Activated naive CD4-positive, alpha-beta T cell treated with anti-CD3 and anti-CD28 coated beads, Interleukin-2, amount 10 ng/mL, durations not matched to agents 7 days and 5 days (primary cell): ENCODE measurements around the gene NRCAM.

Source experiments
- CTCF ChIA-PET: fragments of 350-600 bp; sonication (Branson Sonifier 250); formaldehyde crosslinking; loops from one replicate; lab custom pipeline; 2021; ENCODE audit warnings: antibody characterized with exemption; lab: Charles Lee
- DNase-seq: peaks from one replicate; pipeline ENCODE4 v3.0.0-alpha.2; 2020
- H3K27ac Mint-ChIP-seq: one replicate; pipeline ENCODE4 v1.8.0; 2021; ENCODE audit warnings: mild to moderate bottlenecking, moderate library complexity, mixed read lengths
- H3K27me3 Mint-ChIP-seq: one replicate; pipeline ENCODE4 v1.8.0; 2021; ENCODE audit warnings: mild to moderate bottlenecking, mixed read lengths
- H3K36me3 Mint-ChIP-seq: one replicate; pipeline ENCODE4 v1.8.0; 2021; ENCODE audit warnings: mixed read lengths
- H3K4me1 Mint-ChIP-seq: one replicate; pipeline ENCODE4 v1.8.0; 2021; ENCODE audit warnings: mixed read lengths
- H3K4me3 Mint-ChIP-seq: one replicate; pipeline ENCODE4 v1.8.0; 2021; ENCODE audit warnings: mild to moderate bottlenecking, moderate library complexity, mixed read lengths
- H3K9me3 Mint-ChIP-seq: one replicate; pipeline ENCODE4 v1.8.0; 2021; ENCODE audit warnings: mixed read lengths

NRCAM gene

GRCh38 chr7:108380517-108380916 is 75.7 kb downstream of the NRCAM start:
- Mint-ChIP-seq H3K27me3 (peaks cover 5% of the 10 kb centered on the region), H3K9me3 (no peaks in the 10 kb centered on the region), H3K27ac (no peak overlapping the region), H3K4me3 (no peak overlapping the region), H3K4me1 (no peaks in the 10 kb centered on the region), H3K36me3 (no peaks in the 10 kb centered on the region)
- DNase-seq: no peak
- CTCF ChIA-PET: no interaction called here

GRCh38 chr7:108376206-108376605 is 80.0 kb downstream of the NRCAM start:
- no peaks in the 10 kb centered on the region for H3K9me3 Mint-ChIP-seq
- no peaks in the 10 kb centered on the region for H3K36me3 Mint-ChIP-seq
- CTCF ChIA-PET: no interaction called here
- H3K27ac Mint-ChIP-seq: no peak overlapping the region
- peaks cover 5% of the 10 kb centered on the region for H3K27me3 Mint-ChIP-seq
- H3K4me3 Mint-ChIP-seq: no peak overlapping the region
- DNase-seq: no peak
- no peaks in the 10 kb centered on the region for H3K4me1 Mint-ChIP-seq

GRCh38 chr7:108375668-108376067 is 80.6 kb downstream of the NRCAM start:
- no peaks in the 10 kb centered on the region for H3K4me1 Mint-ChIP-seq
- peaks cover 5% of the 10 kb centered on the region for H3K27me3 Mint-ChIP-seq
- CTCF ChIA-PET: interaction anchor here (1.2 kb wide), 1 partner anchor 8 kb away, joined by 3 read pairs; no protein-coding TSS in a partner anchor

DNA sequence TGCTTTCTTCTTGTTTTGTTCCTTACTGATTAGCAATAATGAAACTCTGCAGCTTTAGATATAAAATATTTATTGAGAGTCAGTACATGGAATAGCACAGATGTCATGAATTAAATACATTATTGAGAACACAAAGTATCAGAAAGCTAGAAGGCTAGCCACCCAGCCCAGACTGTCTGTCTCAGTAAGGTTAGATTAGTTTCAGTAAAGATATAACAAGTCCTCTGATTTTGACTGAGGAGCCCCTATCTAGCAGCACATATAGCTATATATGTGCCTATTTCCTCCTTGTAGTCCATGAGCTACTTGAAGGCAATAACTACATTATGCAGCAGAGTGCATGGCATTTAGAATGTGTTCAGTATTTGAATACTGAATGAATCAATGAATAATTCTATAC is 81.3 kb downstream of the NRCAM start:
- Mint-ChIP-seq H3K4me3 (no peak overlapping the region), H3K27ac (no peak overlapping the region), H3K4me1 (no peaks in the 10 kb centered on the region), H3K9me3 (no peaks in the 10 kb centered on the region), H3K36me3 (no peaks in the 10 kb centered on the region), H3K27me3 (peaks cover 5% of the 10 kb centered on the region)
- DNase-seq: no peak
- CTCF ChIA-PET: interaction anchor here (1.2 kb wide), 1 partner anchor 9 kb away, joined by 3 read pairs; no protein-coding TSS in a partner anchor

More at GRCh38 chr7:108375668-108376067, 80.6 kb downstream of the NRCAM start:
- Mint-ChIP-seq H3K9me3 (no peaks in the 10 kb centered on the region), H3K36me3 (no peaks in the 10 kb centered on the region), H3K4me3 (no peak overlapping the region), H3K27ac (no peak overlapping the region)
- no peak for DNase-seq

GRCh38 chr7:108372618-108373017 is 83.6 kb downstream of the NRCAM start:
- H3K4me3 Mint-ChIP-seq: no peak overlapping the region
- H3K4me1 Mint-ChIP-seq: no peaks in the 10 kb centered on the region
- H3K36me3 Mint-ChIP-seq: no peaks in the 10 kb centered on the region
- H3K27me3 Mint-ChIP-seq: peaks cover 5% of the 10 kb centered on the region
- no peaks in the 10 kb centered on the region for H3K9me3 Mint-ChIP-seq
- no peak for DNase-seq
- CTCF ChIA-PET: no interaction called here
- no peak overlapping the region for H3K27ac Mint-ChIP-seq

- Mint-ChIP-seq H3K27me3 (no peaks in the 10 kb centered on the region), H3K4me1 (no peaks in the 10 kb centered on the region), H3K27ac (no peak overlapping the region), H3K9me3 (no peaks in the 10 kb centered on the region), H3K36me3 (no peaks in the 10 kb centered on the region), H3K4me3 (no peak overlapping the region)
- DNase-seq: no peak
- CTCF ChIA-PET: no interaction called here
These were observed 85.6 kb downstream of the NRCAM start for GRCh38 chr7:108370616-108371015.

- H3K27ac Mint-ChIP-seq: no peak overlapping the region
- CTCF ChIA-PET: no interaction called here
- H3K4me1 Mint-ChIP-seq: no peaks in the 10 kb centered on the region
- H3K36me3 Mint-ChIP-seq: no peaks in the 10 kb centered on the region
- no peak overlapping the region for H3K4me3 Mint-ChIP-seq
- no peak for DNase-seq
- no peaks in the 10 kb centered on the region for H3K27me3 Mint-ChIP-seq
- no peaks in the 10 kb centered on the region for H3K9me3 Mint-ChIP-seq
These were observed 87.8 kb downstream of the NRCAM start for GRCh38 chr7:108368466-108368865.

DNA sequence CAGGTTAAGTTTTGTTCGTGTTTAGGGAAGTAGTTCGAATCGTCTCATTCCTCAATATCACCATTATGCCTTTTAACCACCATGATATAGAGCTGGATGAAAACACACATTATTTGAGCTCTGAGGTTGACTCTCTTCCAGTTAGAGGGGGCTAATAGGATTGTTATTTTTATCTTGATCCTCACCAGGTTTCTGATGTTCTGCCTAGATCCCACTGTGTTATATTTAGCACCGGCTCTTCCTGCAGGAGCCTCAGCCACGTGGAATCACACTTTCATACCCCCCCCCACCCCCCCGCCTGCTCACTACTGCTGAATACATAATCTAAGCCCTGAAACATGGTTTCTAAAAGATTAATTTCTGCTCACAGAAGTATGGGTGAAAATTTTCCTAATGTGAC is 88.3 kb downstream of the NRCAM start:
- no peaks in the 10 kb centered on the region for H3K9me3 Mint-ChIP-seq
- H3K36me3 Mint-ChIP-seq: no peaks in the 10 kb centered on the region
- H3K27me3 Mint-ChIP-seq: no peaks in the 10 kb centered on the region
- no peak overlapping the region for H3K27ac Mint-ChIP-seq
- DNase-seq: no peak
- H3K4me3 Mint-ChIP-seq: no peak overlapping the region
- H3K4me1 Mint-ChIP-seq: no peaks in the 10 kb centered on the region
- CTCF ChIA-PET: no interaction called here

DNA sequence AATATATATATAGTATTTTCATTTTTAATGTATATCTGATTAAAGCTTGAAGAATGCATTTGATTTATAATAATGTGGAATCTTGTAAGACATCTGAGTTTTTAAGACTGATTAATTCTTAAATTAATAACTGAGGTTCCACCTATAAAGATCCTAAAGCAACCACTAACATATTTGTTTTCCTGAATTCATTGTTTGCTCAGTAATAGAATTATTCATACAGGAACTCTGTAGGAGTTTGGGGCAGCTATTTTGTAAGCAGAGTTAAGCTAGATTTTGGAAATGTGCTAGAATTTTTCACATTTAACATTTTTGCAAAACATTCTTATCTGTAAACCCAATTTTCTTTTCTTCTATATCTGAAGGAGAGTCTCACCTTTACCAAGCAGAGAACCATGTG is 88.9 kb downstream of the NRCAM start:
- CTCF ChIA-PET: no interaction called here
- no peak overlapping the region for H3K4me3 Mint-ChIP-seq
- no peaks in the 10 kb centered on the region for H3K9me3 Mint-ChIP-seq
- no peaks in the 10 kb centered on the region for H3K36me3 Mint-ChIP-seq
- H3K27ac Mint-ChIP-seq: no peak overlapping the region
- DNase-seq: no peak
- H3K27me3 Mint-ChIP-seq: no peaks in the 10 kb centered on the region
- H3K4me1 Mint-ChIP-seq: no peaks in the 10 kb centered on the region

- H3K27ac Mint-ChIP-seq: no peak overlapping the region
- H3K27me3 Mint-ChIP-seq: no peaks in the 10 kb centered on the region
- H3K4me1 Mint-ChIP-seq: no peaks in the 10 kb centered on the region
- H3K36me3 Mint-ChIP-seq: no peaks in the 10 kb centered on the region
- CTCF ChIA-PET: no interaction called here
- no peak for DNase-seq
- no peaks in the 10 kb centered on the region for H3K9me3 Mint-ChIP-seq
- H3K4me3 Mint-ChIP-seq: no peak overlapping the region
These were observed 92.6 kb downstream of the NRCAM start for GRCh38 chr7:108363659-108364058.

DNA sequence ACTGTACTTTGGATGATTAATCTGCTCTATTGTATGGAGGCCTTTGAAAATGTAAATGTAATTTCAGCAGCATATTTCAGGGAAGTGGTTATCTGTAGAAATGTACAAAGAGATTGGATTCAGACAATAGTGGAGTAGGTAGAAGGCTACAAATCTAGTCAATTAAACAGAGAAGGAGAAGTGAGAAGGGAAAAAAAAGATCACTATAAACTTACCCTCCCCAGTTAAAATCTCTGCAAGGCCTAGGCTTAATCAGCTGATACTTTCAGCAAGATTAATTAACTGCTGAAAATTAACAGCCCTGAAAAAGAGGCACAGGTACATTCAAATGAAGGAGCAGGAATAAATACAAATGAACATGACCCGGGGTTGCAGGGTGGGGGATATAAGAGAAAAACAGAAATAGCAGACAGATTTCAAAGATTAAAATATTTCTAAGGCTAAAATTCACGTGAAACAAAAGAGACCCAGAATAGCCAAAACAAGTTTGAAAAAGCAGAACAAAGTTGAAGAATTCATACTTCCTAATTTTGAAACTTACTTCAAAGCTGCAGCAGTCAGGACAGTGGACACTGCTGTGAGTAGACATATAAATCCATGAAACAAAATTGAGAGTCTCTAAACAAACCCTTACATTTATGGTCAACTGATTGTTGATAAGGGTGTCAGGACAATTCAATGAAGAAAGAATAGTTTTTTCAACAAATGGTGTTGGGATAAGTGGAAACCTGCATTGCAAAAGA is 96.0 kb downstream of the NRCAM start:
- DNase-seq: no peak
- no peaks in the 10 kb centered on the region for H3K36me3 Mint-ChIP-seq
- H3K9me3 Mint-ChIP-seq: no peaks in the 10 kb centered on the region
- H3K4me3 Mint-ChIP-seq: no peak overlapping the region
- CTCF ChIA-PET: no interaction called here
- no peaks in the 10 kb centered on the region for H3K4me1 Mint-ChIP-seq
- H3K27ac Mint-ChIP-seq: no peak overlapping the region
- H3K27me3 Mint-ChIP-seq: no peaks in the 10 kb centered on the region

GRCh38 chr7:108358553-108358952 is 97.7 kb downstream of the NRCAM start:
- H3K36me3 Mint-ChIP-seq: no peaks in the 10 kb centered on the region
- no peak overlapping the region for H3K4me3 Mint-ChIP-seq
- no peaks in the 10 kb centered on the region for H3K27me3 Mint-ChIP-seq
- CTCF ChIA-PET: no interaction called here
- no peak overlapping the region for H3K27ac Mint-ChIP-seq
- no peak for DNase-seq
- no peaks in the 10 kb centered on the region for H3K4me1 Mint-ChIP-seq
- H3K9me3 Mint-ChIP-seq: no peaks in the 10 kb centered on the region

DNA sequence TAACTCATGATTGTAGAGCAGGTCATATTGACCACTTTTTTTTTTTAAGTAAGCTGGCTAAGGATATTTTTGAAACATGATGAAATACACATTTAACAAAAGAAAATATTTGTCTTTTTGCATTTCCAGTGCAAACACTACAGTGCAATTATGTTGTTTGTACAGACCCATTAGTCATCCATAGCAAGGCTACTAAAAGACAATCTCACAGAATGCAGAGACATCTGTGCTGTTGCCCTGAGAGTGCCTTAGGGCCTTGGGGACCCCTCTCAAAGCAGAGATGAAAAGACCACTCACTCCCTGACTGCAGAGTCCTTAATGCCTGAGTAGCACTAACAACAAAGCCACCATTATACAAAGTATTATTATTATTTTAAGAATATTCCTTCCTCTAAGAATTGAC is 104.5 kb downstream of the NRCAM start:
- CTCF ChIA-PET: no interaction called here
- H3K27me3 Mint-ChIP-seq: no peaks in the 10 kb centered on the region
- no peaks in the 10 kb centered on the region for H3K36me3 Mint-ChIP-seq
- no peaks in the 10 kb centered on the region for H3K9me3 Mint-ChIP-seq
- H3K4me1 Mint-ChIP-seq: no peaks in the 10 kb centered on the region
- H3K27ac Mint-ChIP-seq: no peak overlapping the region
- DNase-seq: no peak
- no peak overlapping the region for H3K4me3 Mint-ChIP-seq

- Mint-ChIP-seq H3K36me3 (no peaks in the 10 kb centered on the region), H3K4me3 (no peak overlapping the region), H3K9me3 (no peaks in the 10 kb centered on the region), H3K27me3 (no peaks in the 10 kb centered on the region), H3K27ac (no peak overlapping the region), H3K4me1 (no peaks in the 10 kb centered on the region)
- DNase-seq: no peak
- CTCF ChIA-PET: interaction anchor here (0.6 kb wide), 1 partner anchor 10 kb away, joined by 3 read pairs; no protein-coding TSS in a partner anchor
These were observed 107.3 kb downstream of the NRCAM start for GRCh38 chr7:108348913-108349312.

DNA sequence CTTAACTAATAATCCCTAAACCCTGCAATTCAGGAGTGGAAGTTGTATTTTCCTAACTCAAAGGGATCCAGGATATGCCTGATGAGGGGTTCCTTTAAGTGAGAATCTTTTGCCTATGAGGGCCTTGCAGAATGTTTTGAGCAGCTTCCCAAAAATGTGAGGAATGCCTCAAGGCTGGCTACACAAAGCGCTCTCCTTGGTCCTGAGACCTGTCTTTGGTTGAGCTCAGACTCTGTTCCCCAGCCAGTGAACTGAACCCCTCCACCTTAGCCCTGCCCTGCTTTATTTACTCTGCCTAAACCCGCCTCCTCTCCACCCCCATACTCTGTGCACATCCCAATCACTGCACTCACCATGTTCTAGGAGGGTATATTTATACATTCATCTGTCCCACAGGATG is 108.6 kb downstream of the NRCAM start:
- Mint-ChIP-seq H3K4me3 (no peak overlapping the region), H3K4me1 (no peaks in the 10 kb centered on the region), H3K9me3 (no peaks in the 10 kb centered on the region), H3K27ac (no peak overlapping the region), H3K36me3 (no peaks in the 10 kb centered on the region), H3K27me3 (no peaks in the 10 kb centered on the region)
- no peak for DNase-seq
- CTCF ChIA-PET: no interaction called here
